ENCODE measurements around the gene EPHA6.

The EPHA6 gene

GRCh38 chr3:96836153-96836915 lies 21.9 kb downstream of the EPHA6 start:
- Histone ChIP-seq H3K9ac (ENCODE audit: low read depth, low read length) (no peak overlapping the region), H3K36me3 (ENCODE audit: insufficient read depth, low read length) (no peaks in the 10 kb centered on the region), H3K4me1 (ENCODE audit: insufficient read depth, low read length) (no peaks in the 10 kb centered on the region), H3K9me3 (ENCODE audit: insufficient read depth, low read length, severe bottlenecking) (no peaks in the 10 kb centered on the region), H3K27me3 (ENCODE audit: insufficient read depth, low read length, poor library complexity) (no peaks in the 10 kb centered on the region), H2AFZ (ENCODE audit: low read depth, low read length) (no peak overlapping the region), H4K20me1 (ENCODE audit: insufficient read depth, low read length) (no peaks in the 10 kb centered on the region), H3K79me2 (ENCODE audit: insufficient read depth, low read length) (no peaks in the 10 kb centered on the region), H3K4me3 (ENCODE audit: low read depth in 1 of 2, low read length in 2 of 2) (no peak overlapping the region), H3K4me2 (ENCODE audit: insufficient read depth, low read length) (no peak overlapping the region), H3K27ac (ENCODE audit: low read length) (no peak overlapping the region)
- DNase-seq (no peak), ATAC-seq (ENCODE audit: insufficient read depth, low read depth) (no peak)
- TF ChIP-seq EZH2 (IDR thresholded peaks at IDR 0.05; ENCODE audit: borderline replicate concordance, low read depth, low read length, severe bottlenecking) = no peak
- TF ChIP-seq, protein P1, sequence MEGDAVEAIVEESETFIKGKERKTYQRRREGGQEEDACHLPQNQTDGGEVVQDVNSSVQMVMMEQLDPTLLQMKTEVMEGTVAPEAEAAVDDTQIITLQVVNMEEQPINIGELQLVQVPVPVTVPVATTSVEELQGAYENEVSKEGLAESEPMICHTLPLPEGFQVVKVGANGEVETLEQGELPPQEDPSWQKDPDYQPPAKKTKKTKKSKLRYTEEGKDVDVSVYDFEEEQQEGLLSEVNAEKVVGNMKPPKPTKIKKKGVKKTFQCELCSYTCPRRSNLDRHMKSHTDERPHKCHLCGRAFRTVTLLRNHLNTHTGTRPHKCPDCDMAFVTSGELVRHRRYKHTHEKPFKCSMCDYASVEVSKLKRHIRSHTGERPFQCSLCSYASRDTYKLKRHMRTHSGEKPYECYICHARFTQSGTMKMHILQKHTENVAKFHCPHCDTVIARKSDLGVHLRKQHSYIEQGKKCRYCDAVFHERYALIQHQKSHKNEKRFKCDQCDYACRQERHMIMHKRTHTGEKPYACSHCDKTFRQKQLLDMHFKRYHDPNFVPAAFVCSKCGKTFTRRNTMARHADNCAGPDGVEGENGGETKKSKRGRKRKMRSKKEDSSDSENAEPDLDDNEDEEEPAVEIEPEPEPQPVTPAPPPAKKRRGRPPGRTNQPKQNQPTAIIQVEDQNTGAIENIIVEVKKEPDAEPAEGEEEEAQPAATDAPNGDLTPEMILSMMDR (IDR thresholded peaks at IDR 0.05; ENCODE audit: borderline replicate concordance, extremely low read depth, low read length, poor library complexity, severe bottlenecking) = no peak

GRCh38 chr3:96843505-96844203 lies 29.3 kb downstream of the EPHA6 start:
- Histone ChIP-seq H3K27me3 (ENCODE audit: insufficient read depth, low read length, poor library complexity) (no peaks in the 10 kb centered on the region), H3K4me2 (ENCODE audit: insufficient read depth, low read length) (no peak overlapping the region), H3K79me2 (ENCODE audit: insufficient read depth, low read length) (no peaks in the 10 kb centered on the region), H3K9me3 (ENCODE audit: insufficient read depth, low read length, severe bottlenecking) (no peaks in the 10 kb centered on the region), H2AFZ (ENCODE audit: low read depth, low read length) (no peak overlapping the region), H4K20me1 (ENCODE audit: insufficient read depth, low read length) (no peaks in the 10 kb centered on the region), H3K4me3 (ENCODE audit: low read depth in 1 of 2, low read length in 2 of 2) (no peak overlapping the region), H3K27ac (ENCODE audit: low read length) (no peak overlapping the region), H3K4me1 (ENCODE audit: insufficient read depth, low read length) (no peaks in the 10 kb centered on the region), H3K36me3 (ENCODE audit: insufficient read depth, low read length) (no peaks in the 10 kb centered on the region), H3K9ac (ENCODE audit: low read depth, low read length) (no peak overlapping the region)
- TF ChIP-seq EZH2 (IDR thresholded peaks at IDR 0.05; ENCODE audit: borderline replicate concordance, low read depth, low read length, severe bottlenecking) = no peak
- TF ChIP-seq, protein P1 (IDR thresholded peaks at IDR 0.05; ENCODE audit: borderline replicate concordance, extremely low read depth, low read length, poor library complexity, severe bottlenecking) = no peak
- ATAC-seq (ENCODE audit: insufficient read depth, low read depth) (no peak), DNase-seq (no peak)

- TF ChIP-seq EZH2 (IDR thresholded peaks at IDR 0.05; ENCODE audit: borderline replicate concordance, low read depth, low read length, severe bottlenecking) = no peak
- TF ChIP-seq, protein P1 (IDR thresholded peaks at IDR 0.05; ENCODE audit: borderline replicate concordance, extremely low read depth, low read length, poor library complexity, severe bottlenecking) = no peak
- DNase-seq = no peak
- Histone ChIP-seq H3K36me3 (ENCODE audit: insufficient read depth, low read length) (no peaks in the 10 kb centered on the region), H2AFZ (ENCODE audit: low read depth, low read length) (no peak overlapping the region), H3K79me2 (ENCODE audit: insufficient read depth, low read length) (no peaks in the 10 kb centered on the region), H3K4me3 (ENCODE audit: low read depth in 1 of 2, low read length in 2 of 2) (no peak overlapping the region), H3K9me3 (ENCODE audit: insufficient read depth, low read length, severe bottlenecking) (no peaks in the 10 kb centered on the region), H3K4me1 (ENCODE audit: insufficient read depth, low read length) (no peaks in the 10 kb centered on the region), H4K20me1 (ENCODE audit: insufficient read depth, low read length) (no peaks in the 10 kb centered on the region), H3K27ac (ENCODE audit: low read length) (no peak overlapping the region), H3K4me2 (ENCODE audit: insufficient read depth, low read length) (no peak overlapping the region), H3K9ac (ENCODE audit: low read depth, low read length) (no peak overlapping the region), H3K27me3 (ENCODE audit: insufficient read depth, low read length, poor library complexity) (no peaks in the 10 kb centered on the region)
- ATAC-seq (ENCODE audit: insufficient read depth, low read depth) = no peak
Observed at GRCh38 chr3:96844204-96844514, 29.8 kb downstream of the EPHA6 start.

All from DND-41 (cell line).